ENCODE measurements around the gene GDF10.

Gene GDF10

DNA sequence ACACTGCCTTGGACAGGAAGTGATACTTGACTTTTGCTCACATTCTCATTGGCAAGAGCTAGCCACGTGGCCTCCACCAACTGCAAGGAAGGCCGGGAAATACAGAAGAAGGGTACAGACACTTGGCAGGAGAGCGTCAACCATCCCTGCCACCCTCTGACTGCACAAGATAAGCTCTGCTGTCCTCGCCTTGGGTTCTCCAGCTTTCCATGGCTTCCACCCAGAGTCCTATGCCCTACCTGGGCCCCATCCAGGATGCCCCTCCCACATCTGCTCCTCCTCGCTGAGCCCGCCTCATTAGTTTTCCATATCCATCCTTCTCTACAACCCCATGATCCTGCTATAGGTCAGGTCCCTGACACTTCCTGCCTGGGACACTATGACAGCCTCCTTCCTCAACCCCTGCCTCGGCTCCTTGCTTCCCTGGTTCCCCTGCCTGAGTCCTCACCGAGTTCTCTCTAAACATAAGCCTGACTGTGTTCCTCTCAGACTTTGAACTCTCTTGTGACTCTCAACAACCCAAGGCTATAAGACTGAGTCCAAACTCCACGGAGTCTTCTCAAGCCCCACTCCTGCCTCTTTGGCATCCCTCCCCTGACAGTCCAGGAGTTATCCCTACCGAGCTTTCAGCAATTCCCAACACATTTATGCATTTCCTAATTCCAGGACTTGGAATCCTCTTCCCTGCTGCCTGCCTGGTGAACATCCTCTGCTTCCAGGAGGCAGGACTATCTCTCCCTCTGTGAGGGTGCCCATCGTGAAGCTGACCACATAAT lies 23.2 kb upstream of the GDF10 start:
- TF ChIP-seq CTCF (IDR thresholded peaks at IDR 0.05; ENCODE audit: low read depth, low read length), result no peak
- DNase-seq (ENCODE audit: extremely low read depth, low read depth), result no peak

DNA sequence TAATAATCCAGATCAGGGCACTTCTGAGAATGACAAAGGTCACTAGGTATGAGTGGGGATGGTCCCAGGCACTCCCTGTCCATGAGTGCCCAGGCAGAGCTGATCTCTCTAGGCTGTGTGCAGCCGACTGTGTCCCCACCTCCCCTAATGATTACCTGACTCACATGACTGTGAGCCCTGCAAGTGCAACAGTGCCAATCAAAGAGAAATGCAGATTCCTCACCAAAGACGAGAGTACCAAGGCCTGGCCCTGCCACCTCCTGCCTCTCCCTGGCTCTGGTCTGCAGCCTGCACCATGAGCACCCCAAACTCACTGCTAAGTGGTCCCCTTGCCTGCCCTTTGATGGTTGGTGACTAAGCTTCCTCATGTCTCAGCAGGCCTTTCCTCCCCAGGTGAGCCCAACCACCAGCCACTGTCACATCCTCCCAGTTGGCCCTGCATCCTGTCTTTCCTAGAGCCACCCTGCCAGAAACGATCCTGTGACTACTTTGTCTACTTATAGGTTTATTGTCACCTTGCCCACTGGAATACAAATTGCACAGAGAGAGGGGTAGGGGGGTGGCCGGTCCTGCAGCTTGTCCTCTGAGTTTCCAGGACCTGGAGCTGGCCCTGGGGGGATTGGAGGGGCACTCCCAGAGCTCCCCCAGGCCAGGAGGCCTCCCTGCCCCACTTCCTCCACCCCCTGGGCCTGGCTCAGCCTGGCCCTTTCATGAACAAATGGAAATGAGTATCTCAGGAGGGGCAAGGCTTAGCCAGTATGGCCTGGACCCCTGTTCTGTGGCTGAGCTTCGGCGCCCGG lies 22.4 kb upstream of the GDF10 start:
- TF ChIP-seq CTCF (IDR thresholded peaks at IDR 0.05; ENCODE audit: low read depth, low read length), result no peak
- DNase-seq (ENCODE audit: extremely low read depth, low read depth), result no peak

- DNase-seq (ENCODE audit: extremely low read depth, low read depth), result no peak
- no peak for TF ChIP-seq CTCF (IDR thresholded peaks at IDR 0.05; ENCODE audit: low read depth, low read length)
These were observed 21.9 kb upstream of the GDF10 start for GRCh38 chr10:47278152-47278473.

DNA sequence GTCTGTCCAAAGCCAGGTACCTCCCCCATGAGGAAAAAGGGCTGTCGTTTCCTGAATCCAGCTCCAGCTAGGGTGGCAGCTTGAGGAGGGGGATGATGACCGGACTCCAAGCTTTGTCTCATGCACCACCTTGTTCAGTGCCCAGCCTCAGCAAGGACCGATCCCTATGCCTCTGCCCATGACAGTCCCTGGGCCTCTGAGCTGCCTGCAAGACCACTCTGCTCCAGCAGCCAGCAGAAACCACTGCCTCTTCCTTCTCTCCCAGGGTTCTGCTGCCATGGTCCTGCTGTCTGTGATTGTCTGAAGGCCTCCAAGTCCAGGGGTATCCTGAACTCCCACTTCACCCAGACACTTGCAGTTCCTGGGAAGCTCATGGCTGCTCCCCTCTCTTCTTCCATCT lies 21.3 kb upstream of the GDF10 start:
- TF ChIP-seq CTCF (IDR thresholded peaks at IDR 0.05; ENCODE audit: low read depth, low read length), result no peak
- DNase-seq (ENCODE audit: extremely low read depth, low read depth), result no peak

GRCh38 chr10:47279276-47279675 lies 20.7 kb upstream of the GDF10 start:
- DNase-seq (ENCODE audit: extremely low read depth, low read depth), result no peak
- no peak for TF ChIP-seq CTCF (IDR thresholded peaks at IDR 0.05; ENCODE audit: low read depth, low read length)

- no peak for DNase-seq (ENCODE audit: extremely low read depth, low read depth)
- no peak for TF ChIP-seq CTCF (IDR thresholded peaks at IDR 0.05; ENCODE audit: low read depth, low read length)
These were observed 17.9 kb upstream of the GDF10 start for GRCh38 chr10:47282005-47282656.

DNA sequence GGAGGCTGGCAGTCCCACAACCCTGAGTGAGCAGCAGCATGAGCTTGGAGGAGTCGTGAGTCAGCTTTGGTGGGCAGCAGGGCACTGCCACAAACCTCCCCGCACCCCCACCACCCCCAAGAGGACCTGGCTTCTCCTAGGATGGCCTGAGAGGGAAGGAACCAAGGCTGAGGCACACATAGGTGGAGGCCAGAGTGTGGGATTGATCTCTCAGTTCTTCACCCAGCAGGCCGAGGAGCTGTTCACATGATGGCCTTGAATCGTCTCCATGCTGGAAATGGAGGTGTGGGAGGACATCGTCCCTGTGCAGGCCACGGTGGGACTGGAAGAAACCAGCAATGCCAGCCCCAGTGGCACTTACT lies 17.4 kb upstream of the GDF10 start:
- DNase-seq (ENCODE audit: extremely low read depth, low read depth), result no peak
- TF ChIP-seq CTCF (IDR thresholded peaks at IDR 0.05; ENCODE audit: low read depth, low read length), result no peak

Measured in AG09319 (cell line).